T-helper 1 cell treated with Interleukin-12 subunit alpha and Interleukin-12 subunit beta and Interleukin-4 antibody, amounts not matched to agents 30 ng/mL and 1 ng/mL, for 36 hours (primary cell): ENCODE measurements around the gene TSPAN9. TPM values are rescaled to one million over a fixed set of nuclear protein-coding genes. Genes with fewer than 3 reads are reported as not detected.

Source experiments
- intact Hi-C: fragments of 100-400 bp; cut with micrococcal nuclease; formaldehyde crosslinking; loops from one replicate; pipeline ENCODE4 v1.15.1; 2024
- total RNA-seq: library from RNA; stranded (reverse); gene quantifications from 2 replicates; pipeline ENCODE4 v1.2.3, GENCODE V29; 2022

The TSPAN9 gene
- total RNA-seq, 1 donor from 2014 or later = not detected

GRCh38 chr12:3138941-3139511, 61.8 kb downstream of the TSPAN9 start:
- intact Hi-C loops = loop anchor here (5.0 kb wide), 2 partner anchors 67 to 663 kb away; no protein-coding TSS in a partner anchor

- intact Hi-C loops = loop anchor here (5.0 kb wide), 2 partner anchors 67 to 663 kb away; no protein-coding TSS in a partner anchor
These were observed 62.6 kb downstream of the TSPAN9 start for GRCh38 chr12:3139760-3140159.

- intact Hi-C loops = no loop called here
These were observed 63.1 kb downstream of the TSPAN9 start for GRCh38 chr12:3140284-3140683.

- intact Hi-C loops = no loop called here
These were observed 64.5 kb downstream of the TSPAN9 start for GRCh38 chr12:3141339-3142321.

- intact Hi-C loops = no loop called here
These were observed 65.2 kb downstream of the TSPAN9 start for GRCh38 chr12:3142386-3142785.

- intact Hi-C loops = no loop called here
These were observed 67.3 kb downstream of the TSPAN9 start for GRCh38 chr12:3144495-3144894.

- intact Hi-C loops = no loop called here
These were observed 67.9 kb downstream of the TSPAN9 start for GRCh38 chr12:3145033-3145432.

GRCh38 chr12:3145546-3146310, 68.5 kb downstream of the TSPAN9 start:
- intact Hi-C loops = no loop called here

GRCh38 chr12:3147260-3147659, 70.1 kb downstream of the TSPAN9 start:
- intact Hi-C loops = no loop called here

GRCh38 chr12:3148366-3149000, 71.3 kb downstream of the TSPAN9 start:
- intact Hi-C loops = no loop called here

GRCh38 chr12:3149515-3150307, 72.5 kb downstream of the TSPAN9 start:
- intact Hi-C loops = no loop called here

- intact Hi-C loops = no loop called here
These were observed 73.1 kb downstream of the TSPAN9 start for GRCh38 chr12:3150308-3150670.

GRCh38 chr12:3150931-3151835, 74.0 kb downstream of the TSPAN9 start:
- intact Hi-C loops = no loop called here

GRCh38 chr12:3152011-3152511, 74.9 kb downstream of the TSPAN9 start:
- intact Hi-C loops = no loop called here

- intact Hi-C loops = no loop called here
These were observed 75.7 kb downstream of the TSPAN9 start for GRCh38 chr12:3152892-3153291.

GRCh38 chr12:3154006-3154405, 76.8 kb downstream of the TSPAN9 start:
- intact Hi-C loops = no loop called here

GRCh38 chr12:3155702-3156370, 78.7 kb downstream of the TSPAN9 start:
- intact Hi-C loops = no loop called here

- intact Hi-C loops = no loop called here
These were observed 80.6 kb downstream of the TSPAN9 start for GRCh38 chr12:3157581-3158323.
